ENCODE results near the gene LRRC4C.

The LRRC4C gene

DNA sequence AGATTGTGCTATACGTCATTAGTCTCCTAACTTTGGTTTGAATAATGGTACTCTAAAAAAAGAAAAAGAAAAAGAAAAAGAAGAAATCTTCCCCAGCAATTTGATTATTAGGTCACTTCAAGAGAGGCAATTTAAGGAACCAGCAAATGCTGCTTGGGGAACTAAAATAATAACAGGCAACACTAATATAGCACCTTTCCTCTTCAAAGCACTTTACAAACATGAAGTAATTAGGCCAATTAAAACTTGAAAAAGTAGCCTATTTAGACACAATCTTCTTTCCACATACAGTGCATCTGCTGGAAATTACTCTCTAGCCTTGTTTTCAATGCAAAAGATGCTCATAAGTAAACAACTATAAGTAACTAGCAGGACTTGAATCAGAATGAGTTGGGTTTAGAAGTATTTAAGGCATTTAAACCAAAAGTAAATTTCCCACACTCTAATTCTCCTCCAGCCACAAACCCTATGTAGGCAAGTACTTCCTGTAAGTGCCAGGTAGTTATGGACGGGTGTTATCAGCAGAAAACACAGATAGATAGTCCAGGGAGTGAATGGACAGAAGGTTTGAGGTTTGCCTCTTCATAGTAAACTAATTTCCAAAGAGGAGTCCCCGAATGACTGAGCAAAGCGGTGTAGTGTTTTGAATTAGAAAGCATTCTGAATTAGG, 44.5 kb downstream of the LRRC4C start:
- DNase-seq (ENCODE audit: low spot score), result no peak

DNA sequence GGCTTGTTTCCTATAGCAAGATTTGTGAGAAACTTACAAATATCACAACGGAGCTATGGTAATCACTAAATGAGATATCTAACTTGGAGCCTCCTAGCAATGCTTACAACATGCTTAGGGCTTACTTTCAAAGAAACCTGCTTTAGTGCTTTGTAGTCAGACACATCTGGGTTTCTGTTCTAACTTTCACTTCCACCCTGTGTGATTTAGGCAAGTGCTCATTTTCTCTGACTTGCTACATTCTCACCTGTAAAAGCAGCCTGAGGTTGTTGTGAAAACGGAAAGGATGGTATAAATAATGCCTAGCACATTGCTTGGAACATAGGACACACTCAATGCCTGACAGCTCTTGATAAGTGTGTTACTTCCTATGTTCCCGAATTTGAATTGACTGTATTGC, 45.6 kb downstream of the LRRC4C start:
- DNase-seq (ENCODE audit: low spot score), result no peak

DNA sequence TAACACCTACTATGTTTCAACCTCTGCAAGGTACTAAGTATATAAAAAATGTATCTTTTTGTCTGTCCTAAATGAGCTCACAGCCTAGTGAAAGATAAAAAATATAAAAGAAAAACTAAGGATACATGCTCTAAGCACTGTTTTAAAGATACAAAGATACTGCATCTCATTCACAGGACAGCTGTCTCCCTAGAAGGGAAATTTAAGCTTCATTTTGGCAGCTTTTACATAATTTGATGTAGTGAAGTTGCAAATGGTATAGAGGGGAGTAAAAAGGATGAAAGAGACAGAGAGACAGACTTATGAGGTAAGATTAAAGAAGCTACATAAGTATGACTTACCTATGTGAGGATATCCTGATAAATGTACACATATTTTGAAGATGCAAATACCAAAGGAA, 53.6 kb downstream of the LRRC4C start:
- DNase-seq (ENCODE audit: low spot score), result no peak

DNA sequence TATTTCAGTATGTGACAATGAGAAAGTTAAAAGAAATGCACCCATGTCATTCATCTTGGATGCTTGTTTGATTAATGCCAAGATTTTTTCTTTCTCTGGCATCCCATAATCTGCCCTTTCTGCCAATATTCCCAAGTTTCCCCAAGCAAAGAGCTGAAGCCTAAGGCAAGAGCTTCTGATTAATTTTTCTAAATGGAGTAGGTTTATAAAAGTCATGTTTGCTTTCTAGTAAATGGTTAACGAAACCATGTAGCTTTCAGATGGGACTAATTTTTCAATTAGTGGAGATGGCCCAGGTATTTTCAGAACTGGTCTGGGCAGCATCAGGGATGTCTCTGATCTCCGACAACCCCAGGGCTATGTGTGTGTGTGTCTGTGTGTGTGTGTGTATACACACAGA, 55.3 kb downstream of the LRRC4C start:
- DNase-seq (ENCODE audit: low spot score), result no peak

DNA sequence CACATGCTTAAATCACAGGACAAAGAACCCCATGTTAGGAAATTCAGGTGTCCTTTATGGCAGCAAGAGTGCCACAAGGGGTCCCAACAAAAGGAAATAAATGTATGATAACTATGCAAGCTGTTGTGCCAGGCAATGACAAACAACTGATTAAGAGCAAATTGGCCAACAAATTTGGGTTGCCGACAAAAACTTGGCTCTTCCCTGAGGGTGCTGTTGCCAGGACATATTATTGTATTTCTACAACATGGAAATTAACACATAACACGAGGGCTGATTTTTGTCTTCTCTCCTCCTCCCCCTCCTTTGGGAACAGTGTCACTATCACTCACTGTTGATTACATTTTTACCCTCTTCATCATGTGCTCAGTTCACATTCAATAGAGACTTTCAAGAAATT, 56.0 kb downstream of the LRRC4C start:
- no peak for DNase-seq (ENCODE audit: low spot score)

GRCh38 chr11:41400819-41401382, 58.6 kb downstream of the LRRC4C start:
- DNase-seq (ENCODE audit: low spot score), result no peak

DNA sequence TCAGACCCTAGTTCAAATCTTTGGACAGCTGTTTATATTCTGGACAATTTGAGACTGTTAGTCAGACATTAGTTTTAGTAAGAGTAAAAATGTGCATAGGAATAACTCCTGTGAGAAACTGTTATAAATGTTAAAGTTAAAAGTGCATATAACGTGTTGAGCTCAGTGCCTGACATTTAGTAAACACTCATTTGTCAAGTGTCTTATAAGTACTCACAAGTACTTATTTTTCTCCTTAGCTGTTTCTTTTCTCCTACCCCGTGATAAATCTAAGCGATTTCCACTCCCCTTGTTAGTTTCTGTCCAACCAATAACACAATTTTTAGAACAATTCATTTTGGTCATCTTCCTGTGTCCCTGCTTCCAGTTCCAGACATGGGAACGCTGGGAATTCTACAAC, 59.3 kb downstream of the LRRC4C start:
- no peak for DNase-seq (ENCODE audit: low spot score)

GRCh38 chr11:41399323-41399722, 60.1 kb downstream of the LRRC4C start:
- no peak for DNase-seq (ENCODE audit: low spot score)

DNA sequence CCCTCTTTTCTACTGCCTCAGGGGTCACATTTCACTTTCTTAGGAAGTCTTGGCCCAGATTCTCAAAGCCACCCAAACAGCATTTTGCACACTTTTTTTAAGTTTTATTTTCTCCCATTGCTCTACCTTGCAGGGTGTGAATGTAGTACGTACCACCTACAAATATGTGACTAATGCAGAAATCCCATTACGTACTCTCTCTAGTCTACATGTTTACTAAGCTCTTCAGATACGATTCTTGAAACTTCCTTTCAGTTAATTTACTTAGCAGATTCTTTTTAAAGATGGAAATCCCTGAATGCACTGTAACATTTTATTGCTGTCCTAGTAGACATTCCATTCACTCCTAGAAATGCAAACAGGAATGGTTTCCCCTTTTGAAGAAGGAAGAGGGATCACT, 61.3 kb downstream of the LRRC4C start:
- DNase-seq (ENCODE audit: low spot score), result no peak

DNA sequence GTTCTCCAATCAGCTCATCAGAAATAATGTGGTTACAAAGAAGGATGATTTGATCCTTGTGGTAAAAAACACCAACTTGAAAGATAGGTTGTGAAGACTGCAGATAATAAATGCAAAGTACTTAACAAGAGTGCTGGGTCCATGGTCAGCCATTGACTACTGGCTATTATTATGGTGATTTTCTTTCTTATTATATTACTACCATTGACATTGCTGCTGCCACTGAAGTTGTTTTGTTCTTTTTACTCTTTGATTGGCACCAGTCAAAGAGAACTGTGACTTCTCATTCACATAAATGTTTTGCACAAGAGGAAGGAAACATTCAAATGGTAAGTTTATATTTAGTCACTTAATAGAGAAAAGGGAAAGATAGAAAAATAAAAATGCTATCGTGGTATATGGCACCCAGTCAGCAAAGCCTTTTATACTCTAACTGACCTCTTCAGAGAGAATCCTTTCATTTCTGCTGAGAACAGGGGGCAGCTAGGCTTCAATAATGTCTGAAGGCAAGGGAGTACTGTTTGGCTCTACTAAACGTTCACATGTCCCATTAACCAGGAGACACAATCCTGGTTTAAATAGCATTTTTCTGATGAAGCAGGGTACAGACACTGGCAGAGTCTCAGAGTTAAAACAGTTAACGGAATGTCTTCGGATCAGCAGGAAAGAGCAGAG, 64.8 kb downstream of the LRRC4C start:
- DNase-seq (ENCODE audit: low spot score), result no peak

GRCh38 chr11:41392596-41392995, 66.9 kb downstream of the LRRC4C start:
- DNase-seq (ENCODE audit: low spot score), result no peak

DNA sequence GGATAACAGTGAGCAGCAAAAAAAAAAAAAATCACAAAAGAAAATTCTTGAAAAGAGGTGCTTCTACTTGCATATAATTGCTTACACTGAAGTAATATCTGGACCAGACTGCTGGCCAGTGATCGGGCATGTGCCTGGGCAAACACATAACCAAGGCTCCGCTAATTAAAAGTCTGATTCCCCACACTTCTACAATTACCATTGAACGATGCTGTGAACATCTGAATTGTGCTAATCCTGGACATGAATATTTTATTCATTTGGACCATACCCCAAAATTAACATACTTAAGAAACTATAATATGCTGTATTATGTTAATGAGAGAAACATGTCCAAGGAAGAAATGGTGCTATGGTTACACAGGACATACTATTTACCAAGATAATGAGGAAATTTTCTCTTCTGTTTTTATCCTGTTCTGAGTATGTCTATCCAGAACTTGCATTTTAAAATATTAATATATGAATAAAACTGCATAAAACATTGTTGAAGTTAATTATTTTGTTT, 69.8 kb downstream of the LRRC4C start:
- DNase-seq (ENCODE audit: low spot score), result no peak

DNA sequence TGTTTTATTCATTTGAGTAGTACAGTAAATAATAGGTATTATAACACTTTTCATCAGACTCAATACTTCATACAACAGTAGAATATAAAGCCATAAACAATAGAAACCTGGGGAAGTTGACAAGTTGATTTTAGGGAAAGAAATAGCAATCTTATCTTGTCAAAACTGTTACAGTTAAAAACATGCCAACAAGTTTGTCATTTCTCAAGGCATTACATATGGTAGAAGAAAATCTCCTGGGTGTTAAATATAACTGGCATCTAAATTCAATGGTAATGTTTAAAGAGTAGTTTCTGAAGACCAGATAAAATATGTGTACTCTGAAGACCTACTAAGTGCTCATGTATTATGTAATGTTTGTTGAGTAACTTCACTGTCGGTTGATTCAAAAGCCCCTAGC, 75.1 kb downstream of the LRRC4C start:
- DNase-seq (ENCODE audit: low spot score), result no peak

DNA sequence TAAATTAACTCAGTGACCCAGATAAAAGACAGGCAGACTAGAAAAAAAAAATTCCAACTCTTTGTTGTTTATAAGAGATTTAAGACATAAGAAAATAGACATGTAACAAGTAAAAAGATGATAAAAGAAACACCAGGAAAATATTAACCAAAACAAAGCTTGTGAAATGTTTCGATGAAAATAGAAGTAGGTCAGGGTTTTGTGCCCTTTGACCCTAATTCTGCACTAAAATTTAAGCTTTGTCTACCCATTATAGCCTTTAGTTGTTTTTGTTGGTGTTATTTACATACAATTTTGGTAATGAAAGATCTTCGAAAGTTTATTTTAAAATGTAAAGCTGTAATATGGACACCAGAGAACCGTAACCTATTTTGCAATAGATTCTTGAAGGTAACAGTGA, 75.7 kb downstream of the LRRC4C start:
- DNase-seq (ENCODE audit: low spot score), result no peak

DNA sequence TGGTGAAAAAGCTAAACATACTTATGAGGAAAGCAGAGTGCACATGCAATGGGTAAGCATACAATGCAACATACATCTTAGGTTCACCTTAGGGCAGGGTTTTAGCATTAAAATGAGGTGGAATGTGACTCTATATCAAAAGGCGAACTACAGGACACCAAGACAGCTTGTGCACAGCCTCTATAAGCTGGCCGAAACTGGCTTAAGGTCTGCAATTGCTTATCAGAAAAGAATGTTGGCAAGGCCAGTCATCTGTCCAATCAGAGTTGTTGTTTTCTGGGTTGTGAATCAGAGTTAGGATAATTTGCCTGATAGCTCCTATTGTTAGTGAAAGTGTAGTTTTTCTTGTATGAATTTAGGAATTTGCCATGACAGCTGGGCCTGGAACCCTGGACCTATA, 76.5 kb downstream of the LRRC4C start:
- no peak for DNase-seq (ENCODE audit: low spot score)

DNA sequence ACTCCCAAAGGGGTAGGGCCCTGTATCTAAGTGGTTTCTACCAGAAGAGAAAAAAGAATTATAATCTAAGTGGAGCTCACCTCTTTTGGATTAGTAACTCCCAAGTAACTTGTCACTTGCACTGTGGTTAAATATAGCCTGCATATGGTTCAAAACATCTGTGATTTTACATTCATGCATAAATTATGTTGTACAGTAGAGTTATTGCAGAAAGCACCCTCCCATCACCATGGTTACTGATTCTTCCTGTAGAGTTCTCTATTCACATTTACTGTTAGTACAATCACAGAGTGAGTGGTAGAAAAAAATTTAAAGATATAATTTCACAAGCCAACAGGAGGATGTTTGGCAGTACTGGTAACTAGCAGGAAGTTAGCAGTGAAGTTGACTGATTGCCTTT, 80.4 kb downstream of the LRRC4C start:
- no peak for DNase-seq (ENCODE audit: low spot score)

DNA sequence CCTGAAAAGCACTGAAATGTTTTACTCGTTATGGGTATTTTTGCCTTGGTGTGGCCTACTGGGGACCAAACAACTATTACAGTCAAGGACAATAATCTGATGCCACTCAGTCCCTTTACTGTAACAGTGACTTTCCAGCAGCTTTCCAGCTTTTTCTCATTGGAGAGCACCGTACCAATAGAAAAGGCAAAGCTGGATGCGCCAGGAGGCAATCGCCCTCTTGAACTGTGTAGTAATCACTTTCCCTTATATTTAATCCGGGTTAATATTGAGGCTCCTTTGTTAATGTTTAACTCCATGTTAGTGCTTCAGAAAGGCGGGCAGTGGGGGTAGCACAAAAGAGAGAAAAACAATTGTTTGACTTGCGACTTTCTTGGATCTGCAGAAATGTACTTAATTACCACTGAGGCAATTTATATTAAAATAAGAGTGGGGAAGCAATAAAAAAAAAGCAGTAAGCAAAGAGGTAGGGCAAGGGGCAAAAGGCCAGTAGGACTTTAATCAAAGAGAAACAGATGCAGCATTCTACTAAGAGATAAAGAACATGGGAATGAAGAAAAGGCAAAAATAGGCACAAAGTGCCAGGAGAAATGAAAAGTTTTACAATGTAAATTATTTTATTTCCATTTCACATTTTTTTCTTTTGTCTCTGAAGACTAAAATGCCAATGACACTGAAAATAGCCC, 81.6 kb downstream of the LRRC4C start:
- DNase-seq (ENCODE audit: low spot score), result no peak

DNA sequence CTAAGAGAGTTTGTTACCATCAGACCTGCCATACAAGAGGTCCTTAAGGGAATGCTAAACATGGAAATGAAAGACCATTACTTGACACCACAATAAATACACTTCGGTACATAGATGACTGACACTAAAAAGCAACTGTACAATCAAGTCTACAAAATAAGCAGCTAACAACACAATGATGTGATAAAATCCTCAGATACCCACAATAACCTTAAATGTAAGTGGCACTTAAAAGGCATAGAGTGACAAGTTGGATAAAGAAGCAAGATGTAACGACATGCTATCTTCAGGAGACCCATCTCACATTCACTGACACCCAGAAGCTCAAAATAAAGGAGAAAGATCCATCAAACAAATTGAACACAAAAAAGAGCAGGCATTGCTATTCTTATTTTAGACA, 107.6 kb downstream of the LRRC4C start:
- DNase-seq (ENCODE audit: low spot score), result no peak

GRCh38 chr11:41346042-41346441, 113.4 kb downstream of the LRRC4C start:
- DNase-seq (ENCODE audit: low spot score), result no peak

DNA sequence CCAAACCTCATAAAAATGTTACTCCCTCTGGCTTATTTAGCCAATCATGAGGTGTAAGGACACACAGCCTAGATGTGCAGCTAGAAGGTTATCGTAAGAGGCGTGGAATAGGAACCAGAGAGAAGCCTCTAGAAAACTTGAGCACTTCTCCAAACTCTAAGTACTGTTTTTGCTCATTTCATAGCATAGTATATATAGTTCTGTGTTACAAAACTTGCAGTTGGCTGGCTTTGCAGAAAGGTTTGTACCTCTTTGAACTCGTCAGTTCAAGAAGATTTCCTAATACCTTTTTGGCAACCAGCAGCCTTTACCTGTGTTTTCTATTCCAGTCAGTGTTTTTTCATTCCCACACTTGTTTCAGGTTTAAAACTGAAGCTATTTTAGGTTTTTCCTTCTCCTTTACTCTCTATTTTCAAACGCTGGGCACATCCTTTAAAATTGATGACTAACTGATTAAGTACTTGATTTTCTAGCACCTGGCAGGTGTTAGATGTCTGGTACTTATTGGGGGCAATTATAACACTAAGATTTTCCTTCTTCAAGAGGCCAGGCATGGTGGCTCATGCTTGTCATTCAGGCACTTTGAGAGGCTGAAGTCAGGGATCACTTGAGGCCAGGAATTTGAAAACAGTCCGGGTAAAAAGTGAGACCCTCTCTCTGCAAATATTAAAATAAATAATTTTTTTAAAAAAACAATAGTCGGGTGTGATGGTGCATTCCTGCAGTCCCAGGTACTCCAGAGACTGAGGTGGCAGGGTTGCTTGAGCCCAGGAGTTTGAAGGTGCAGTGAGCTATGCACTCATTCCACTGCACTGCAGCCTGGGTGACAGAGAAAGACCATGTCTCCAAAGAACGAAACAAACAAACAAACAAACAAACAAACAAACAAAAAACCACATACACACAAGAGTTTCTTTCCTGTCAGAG, 125.2 kb downstream of the LRRC4C start:
- peak; percentile 36 for DNase-seq (ENCODE audit: low spot score)

DNA sequence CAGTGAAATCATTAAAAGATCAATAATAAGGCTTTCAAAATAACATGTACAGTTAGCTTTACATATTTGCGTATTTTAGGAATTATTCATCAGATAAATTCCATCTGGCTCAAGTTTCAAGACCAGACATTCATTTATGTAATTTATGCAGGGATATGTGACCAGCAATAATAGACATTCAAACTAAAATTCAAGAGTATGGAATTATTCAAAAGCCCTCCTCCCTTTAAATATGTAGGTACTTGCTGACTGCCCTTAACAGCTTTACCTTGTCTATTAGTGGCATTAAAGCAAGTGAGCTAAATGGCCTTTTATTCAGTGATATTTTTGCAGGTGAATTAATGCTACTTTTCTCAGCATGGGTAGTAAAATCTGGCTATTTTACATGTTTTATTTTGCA, 126.1 kb downstream of the LRRC4C start:
- no peak for DNase-seq (ENCODE audit: low spot score)

DNA sequence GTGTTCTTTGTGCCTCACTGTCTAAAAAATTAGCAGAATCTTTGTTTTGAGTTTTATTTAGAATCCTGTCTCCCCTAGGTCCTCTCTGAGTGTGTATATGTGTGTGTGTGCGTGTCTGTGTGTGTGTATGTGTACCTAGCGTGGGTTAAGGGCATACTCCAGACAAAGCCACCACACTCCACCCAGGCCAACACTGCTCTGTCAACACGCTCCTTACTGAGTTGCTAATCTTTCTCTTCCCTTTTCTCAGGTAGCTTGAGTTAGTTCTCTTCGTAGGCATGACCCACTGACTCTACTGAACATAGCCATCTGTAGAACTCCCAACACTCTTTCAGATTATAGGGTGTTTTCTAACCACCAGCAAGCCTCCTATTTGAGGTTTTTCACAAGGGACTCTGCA, 131.1 kb downstream of the LRRC4C start:
- no peak for DNase-seq (ENCODE audit: low spot score)

All from globus pallidus (tissue), 1 donor.